Keratinocyte (primary cell): ENCODE results near the gene FAM120A. TPM values are rescaled to one million over a fixed set of nuclear protein-coding genes. Genes with fewer than 3 reads are reported as not detected.

Experiments
- DNase-seq: peaks from one replicate; pipeline ENCODE4 v3.0.0-alpha.2; 2011; ENCODE audit warnings: low read depth, missing footprints, low spot score
- FAIRE-seq: peaks from 2 replicates; lab custom pipeline; 2011; peaks lifted over from hg19 to GRCh38; lab: Jason Lieb, UNC
- H2AFZ ChIP-seq: 2 replicates; pipeline ENCODE4 v1.6.0; 2012; ENCODE audit warnings: low read length, control low read depth, inconsistent platforms; ENCODE audit not compliant: control insufficient read depth
- H3K27ac ChIP-seq: 2 replicates; pipeline ENCODE4 v1.5.1; 2011; ENCODE audit warnings: low read length; ENCODE audit not compliant: control insufficient read depth, insufficient read depth
- H3K27me3 ChIP-seq: 3 replicates; pipeline ENCODE4 v1.6.0; 2011; ENCODE audit warnings: low read length; ENCODE audit not compliant: control insufficient read depth, insufficient read depth; ENCODE audit errors: extremely low read depth
- H3K36me3 ChIP-seq, 2 experiments: 2 replicates in 1 of 2; 3 replicates in 1 of 2; pipeline ENCODE4 v1.5.1; 2011; ENCODE audit warnings: low read length in 2 of 2, mild to moderate bottlenecking in 1 of 2; ENCODE audit not compliant: control insufficient read depth in 2 of 2, insufficient read depth in 2 of 2; ENCODE audit errors: extremely low read depth in 1 of 2
- H3K4me1 ChIP-seq: 3 replicates; pipeline ENCODE4 v1.5.1; 2011; ENCODE audit warnings: low read length; ENCODE audit not compliant: control insufficient read depth, insufficient read depth; ENCODE audit errors: extremely low read depth
- H3K4me2 ChIP-seq: 3 replicates; pipeline ENCODE4 v1.6.0; 2011; ENCODE audit warnings: low read depth, low read length; ENCODE audit not compliant: control insufficient read depth, insufficient read depth; ENCODE audit errors: extremely low read depth
- H3K4me3 ChIP-seq, 3 experiments: fragments of 200-600 bp in 1 of 3; sonication (generic) in 1 of 3; 2 replicates in 2 of 3; 3 replicates in 1 of 3; pipeline ENCODE4 v1.5.1; 2011 to 2016; ENCODE audit warnings: low read length in 3 of 3, mild to moderate bottlenecking in 3 of 3, control low read depth in 2 of 3, inconsistent platforms in 1 of 3, low read depth in 1 of 3, mixed read lengths in 1 of 3, mixed run types in 1 of 3, moderate library complexity in 1 of 3; ENCODE audit not compliant: control insufficient read depth in 2 of 3, insufficient read depth in 2 of 3; ENCODE audit errors: extremely low read depth in 1 of 3
- H3K79me2 ChIP-seq: 2 replicates; pipeline ENCODE4 v1.6.0; 2012; ENCODE audit warnings: low read length; ENCODE audit not compliant: control insufficient read depth, insufficient read depth
- H3K9ac ChIP-seq: 3 replicates; pipeline ENCODE4 v1.6.0; 2011; ENCODE audit warnings: low read length; ENCODE audit not compliant: control insufficient read depth, insufficient read depth; ENCODE audit errors: extremely low read depth
- H3K9me1 ChIP-seq: 3 replicates; pipeline ENCODE4 v1.6.0; 2011; ENCODE audit warnings: low read length; ENCODE audit not compliant: control insufficient read depth, insufficient read depth; ENCODE audit errors: extremely low read depth
- H3K9me3 ChIP-seq: 2 replicates; pipeline ENCODE4 v1.5.1; 2012; ENCODE audit warnings: low read depth, low read length; ENCODE audit not compliant: control insufficient read depth
- H4K20me1 ChIP-seq: 3 replicates; pipeline ENCODE4 v1.6.0; 2011; ENCODE audit warnings: low read length; ENCODE audit not compliant: control insufficient read depth, insufficient read depth; ENCODE audit errors: extremely low read depth
- EZH2 ChIP-seq: IDR thresholded peaks from one replicate; pipeline ENCODE4 v1.6.1; 2012; ENCODE audit warnings: inconsistent platforms, mild to moderate bottlenecking, low read length, moderate library complexity
- dilution Hi-C: fragments of 300-500 bp; cut with MboI; formaldehyde crosslinking; loops from one replicate; pipeline ENCODE4 v1.7.0; 2020; ENCODE audit warnings: low sequenced_read_pairs; ENCODE audit not compliant: extremely low pct_ligation_motif_present
- polyA plus RNA-seq, 5 experiments: library from polyadenylated mRNA; depleted of rRNA in 3 of 5; stranded (reverse) in 3 of 5; stranded (forward) in 1 of 5; unstranded in 1 of 5; fragments of >200 nt; gene quantifications; 1 replicate in 1 of 5; 2 replicates in 3 of 5; 3 replicates in 1 of 5; pipeline versions ENCODE4 v1.2.1 to v1.2.3, GENCODE V29; 2011 to 2012; ENCODE audit warnings: missing spikeins in 2 of 5, low read depth in 1 of 5, low replicate concordance in 1 of 5
- TF ChIP-seq, protein P1 (sequence below), 3 experiments: IDR thresholded peaks in 1 of 3; conservative IDR thresholded peaks in 1 of 3; optimal IDR thresholded peaks in 1 of 3; 2 replicates in 2 of 3; 3 replicates in 1 of 3; pipeline versions ENCODE3 to v1.5.1; 2011; ENCODE audit warnings: low read length in 3 of 3, mild to moderate bottlenecking in 3 of 3, moderate library complexity in 2 of 3, control low read depth in 1 of 3, inconsistent platforms in 1 of 3; ENCODE audit not compliant: insufficient read depth in 2 of 3; ENCODE audit errors: extremely low read depth in 1 of 3

The FAM120A gene
- polyA plus RNA-seq, 1 donor (not counting 4 experiments of a cell fraction or from before 2014, with no cell fraction given), result 79.2 TPM

DNA sequence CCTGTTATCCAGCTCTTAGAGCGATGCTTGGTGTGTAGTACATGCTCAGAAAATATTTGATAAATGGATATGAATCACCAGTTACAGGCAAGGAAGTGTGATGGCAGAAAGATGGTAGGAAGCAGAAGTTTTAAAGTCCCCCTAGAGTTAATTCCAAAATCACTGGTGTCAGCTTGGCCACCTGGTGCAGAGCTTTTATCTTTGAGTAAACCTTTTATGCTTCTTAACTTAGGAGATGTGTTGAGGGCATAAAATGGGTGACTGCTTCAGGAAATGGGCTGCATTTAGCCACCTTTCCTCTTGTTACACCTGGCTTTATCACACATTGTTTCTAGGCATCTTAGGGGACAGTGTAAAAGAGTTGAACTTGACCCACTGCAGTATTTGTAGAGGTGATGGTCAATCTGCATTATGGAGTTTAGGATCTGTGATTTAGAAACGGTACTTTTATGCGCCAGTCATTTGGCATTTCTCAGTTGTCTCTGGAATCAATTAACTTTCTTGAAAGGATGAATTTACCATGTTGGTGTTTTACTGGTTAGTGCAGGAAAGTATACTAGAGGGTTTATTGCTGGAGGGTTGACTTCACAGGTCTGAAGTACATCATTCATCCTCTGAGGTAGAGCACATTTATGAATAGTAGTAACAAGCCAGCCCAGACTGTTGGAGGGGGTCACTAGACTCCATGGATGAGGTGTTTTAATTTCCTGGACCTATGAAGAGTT lies 9.4 kb downstream of the FAM120A start:
- H3K27me3 ChIP-seq, result no peaks in the 10 kb centered on the region
- peaks cover 2% of the 10 kb centered on the region for H3K9me1 ChIP-seq
- no peak overlapping the region for H3K9ac ChIP-seq
- dilution Hi-C loops, result no loop called here
- H4K20me1 ChIP-seq, result peaks cover 16% of the 10 kb centered on the region
- DNase-seq, result no peak
- no peak overlapping the region for H2AFZ ChIP-seq
- peaks cover 28% of the 10 kb centered on the region for H3K4me1 ChIP-seq
- no peak for FAIRE-seq
- H3K9me3 ChIP-seq, result no peaks in the 10 kb centered on the region
- H3K4me3 ChIP-seq, result no peak overlapping the region
- TF ChIP-seq, protein P1, sequence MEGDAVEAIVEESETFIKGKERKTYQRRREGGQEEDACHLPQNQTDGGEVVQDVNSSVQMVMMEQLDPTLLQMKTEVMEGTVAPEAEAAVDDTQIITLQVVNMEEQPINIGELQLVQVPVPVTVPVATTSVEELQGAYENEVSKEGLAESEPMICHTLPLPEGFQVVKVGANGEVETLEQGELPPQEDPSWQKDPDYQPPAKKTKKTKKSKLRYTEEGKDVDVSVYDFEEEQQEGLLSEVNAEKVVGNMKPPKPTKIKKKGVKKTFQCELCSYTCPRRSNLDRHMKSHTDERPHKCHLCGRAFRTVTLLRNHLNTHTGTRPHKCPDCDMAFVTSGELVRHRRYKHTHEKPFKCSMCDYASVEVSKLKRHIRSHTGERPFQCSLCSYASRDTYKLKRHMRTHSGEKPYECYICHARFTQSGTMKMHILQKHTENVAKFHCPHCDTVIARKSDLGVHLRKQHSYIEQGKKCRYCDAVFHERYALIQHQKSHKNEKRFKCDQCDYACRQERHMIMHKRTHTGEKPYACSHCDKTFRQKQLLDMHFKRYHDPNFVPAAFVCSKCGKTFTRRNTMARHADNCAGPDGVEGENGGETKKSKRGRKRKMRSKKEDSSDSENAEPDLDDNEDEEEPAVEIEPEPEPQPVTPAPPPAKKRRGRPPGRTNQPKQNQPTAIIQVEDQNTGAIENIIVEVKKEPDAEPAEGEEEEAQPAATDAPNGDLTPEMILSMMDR (optimal IDR thresholded peaks at IDR 0.05 in 1 of 3, IDR thresholded peaks at IDR 0.05 in 1 of 3, conservative IDR thresholded peaks at IDR 0.05 in 1 of 3; ENCODE audit: extremely low read depth in 1 of 3, insufficient read depth in 2 of 3, low read length in 3 of 3), result no peak
- no peak for TF ChIP-seq EZH2
- H3K27ac ChIP-seq, result no peak overlapping the region
- H3K79me2 ChIP-seq, result peaks cover 98% of the 10 kb centered on the region
- H3K36me3 ChIP-seq, result peaks cover 2 to 4% of the 10 kb centered on the region in 2 experiments
- H3K4me2 ChIP-seq, result no peak overlapping the region

DNA sequence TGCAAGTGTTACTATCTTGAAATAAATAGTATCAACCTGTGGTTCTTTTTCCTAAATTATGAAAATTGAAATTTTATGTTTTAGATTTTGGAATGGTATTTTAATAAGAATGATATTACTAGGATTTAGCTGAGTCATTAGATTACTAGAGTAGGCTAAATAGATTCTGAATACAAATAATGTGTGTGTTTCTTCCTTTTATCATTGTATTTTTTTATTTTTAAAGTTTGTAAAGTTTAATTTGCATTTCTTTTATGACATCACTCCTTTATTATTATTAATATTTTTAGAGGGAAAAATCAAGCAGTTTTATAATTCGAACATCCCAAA lies 9.9 kb downstream of the FAM120A start:
- H3K9me1 ChIP-seq, result peaks cover 2% of the 10 kb centered on the region
- H3K4me3 ChIP-seq, result no peak overlapping the region
- H3K36me3 ChIP-seq, result peaks cover 2 to 4% of the 10 kb centered on the region in 2 experiments
- H3K27ac ChIP-seq, result no peak overlapping the region
- H2AFZ ChIP-seq, result no peak overlapping the region
- peaks cover 27% of the 10 kb centered on the region for H3K4me1 ChIP-seq
- DNase-seq (no peak), FAIRE-seq (no peak)
- TF ChIP-seq, protein P1 (optimal IDR thresholded peaks at IDR 0.05 in 1 of 3, IDR thresholded peaks at IDR 0.05 in 1 of 3, conservative IDR thresholded peaks at IDR 0.05 in 1 of 3; ENCODE audit: extremely low read depth in 1 of 3, insufficient read depth in 2 of 3, low read length in 3 of 3), result no peak
- no peak for TF ChIP-seq EZH2
- peaks cover 18% of the 10 kb centered on the region for H4K20me1 ChIP-seq
- H3K79me2 ChIP-seq, result peaks cover 98% of the 10 kb centered on the region
- no peak overlapping the region for H3K9ac ChIP-seq
- H3K4me2 ChIP-seq, result no peak overlapping the region
- no peaks in the 10 kb centered on the region for H3K27me3 ChIP-seq
- dilution Hi-C loops, result no loop called here
- H3K9me3 ChIP-seq, result no peaks in the 10 kb centered on the region
